Measurements from ENCODE around the gene NUDT7.

- TF ChIP-seq CTCF (IDR thresholded peaks at IDR 0.05; ENCODE audit: insufficient read depth, low read depth, low read length) (no peak), EZH2 (IDR thresholded peaks at IDR 0.05; ENCODE audit: insufficient read depth, low read length) (no peak)
Observed at GRCh38 chr16:77745972-77746371, 23.7 kb downstream of the NUDT7 start.

Data from astrocyte (in vitro differentiated cells and primary cell).